Endothelial cell of hepatic sinusoid (primary cell): ENCODE data around the gene ZFAND2A.
"Not testable (repeated sequence)": the region's sequence is repeated elsewhere in the genome, so short reads cannot be mapped to it uniquely, and the experiment has no call there.

Experiments
- in situ Hi-C: cut with HindIII; loops from 2 replicates; pipeline ENCODE4 v1.10.0; 2017; ENCODE audit warnings: low sequenced_read_pairs

Gene ZFAND2A

GRCh38 chr7:1155818-1156781 lies 3.9 kb downstream of the ZFAND2A start:
- in situ Hi-C loops = loop anchor here (25.0 kb wide), 1 partner anchor 194 kb away; the partner anchor contains the start of gene ADAP1

DNA sequence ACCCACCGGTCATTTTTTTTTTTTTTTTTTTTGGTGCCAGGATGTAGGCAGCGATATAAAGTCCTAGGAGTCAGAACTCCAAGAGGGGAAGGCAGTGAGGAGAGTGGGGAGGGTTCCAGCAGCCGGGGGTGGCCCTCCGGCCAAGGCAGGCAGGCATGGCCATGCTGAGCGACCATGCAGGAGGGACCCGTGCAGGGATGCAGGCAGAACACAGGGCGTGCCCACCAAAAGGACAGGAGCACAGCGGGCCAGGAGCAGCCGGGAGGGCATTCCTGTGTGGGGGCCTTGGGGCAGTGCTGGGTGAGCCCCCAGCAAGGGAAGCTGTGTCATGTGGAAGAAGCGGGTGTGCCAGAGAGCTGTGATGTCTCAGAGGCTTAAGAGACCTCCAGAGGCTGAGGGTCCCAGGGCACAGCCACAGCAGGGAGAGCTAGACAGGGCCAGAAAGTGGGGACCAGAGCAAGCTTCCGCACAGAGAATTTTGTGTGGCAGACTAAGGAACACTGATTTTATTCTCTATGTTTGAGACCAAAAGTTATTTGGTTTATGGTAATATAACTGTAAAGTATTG lies 5.7 kb downstream of the ZFAND2A start:
- in situ Hi-C loops = loop anchor here (25.0 kb wide), 1 partner anchor 192 kb away; the partner anchor contains the start of gene ADAP1

DNA sequence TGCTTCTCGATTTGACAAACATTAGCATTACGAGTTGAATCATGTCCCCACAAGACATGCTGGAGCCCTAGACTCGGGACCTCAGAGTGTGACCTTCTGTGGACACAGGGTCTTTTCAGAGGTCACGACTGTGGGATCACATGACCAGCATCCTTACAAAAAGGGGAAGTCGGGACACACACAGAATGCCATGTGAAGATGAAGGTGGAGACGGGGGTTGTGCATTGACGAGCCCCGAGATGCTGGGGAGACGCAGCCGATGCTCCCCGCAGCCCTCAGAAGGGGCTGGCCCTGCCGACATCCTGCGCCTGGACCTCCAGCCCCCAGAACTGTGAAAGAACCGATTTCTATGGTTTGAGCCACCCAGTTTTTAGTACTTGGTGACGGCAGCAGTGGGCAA lies 7.5 kb downstream of the ZFAND2A start:
- in situ Hi-C loops = loop anchor here (25.0 kb wide), 1 partner anchor 190 kb away; the partner anchor contains the start of gene ADAP1

- in situ Hi-C loops = loop anchor here (25.0 kb wide), 1 partner anchor 190 kb away; the partner anchor contains the start of gene ADAP1
Observed at GRCh38 chr7:1151653-1152425, 8.2 kb downstream of the ZFAND2A start.

DNA sequence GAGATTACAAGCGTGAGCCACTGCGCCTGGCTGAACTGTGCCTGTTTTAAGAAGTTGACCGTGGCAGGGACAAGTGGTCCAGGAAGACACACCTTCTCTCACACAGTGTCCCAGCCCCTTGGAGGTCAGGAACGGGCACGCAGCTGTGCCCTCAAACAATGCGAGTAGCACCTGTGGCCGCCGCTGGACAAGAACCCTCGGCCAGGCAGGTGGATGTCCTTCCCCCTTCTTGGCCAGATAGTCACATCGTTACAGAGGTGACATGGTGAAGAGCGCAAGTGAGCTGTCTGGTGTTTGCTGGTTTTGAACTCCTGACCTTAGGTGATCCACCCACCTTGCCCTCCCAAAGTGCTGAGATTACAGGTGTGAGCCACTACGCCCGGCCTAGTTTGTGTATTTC lies 8.8 kb downstream of the ZFAND2A start:
- in situ Hi-C loops = loop anchor here (25.0 kb wide), 1 partner anchor 189 kb away; the partner anchor contains the start of gene ADAP1

DNA sequence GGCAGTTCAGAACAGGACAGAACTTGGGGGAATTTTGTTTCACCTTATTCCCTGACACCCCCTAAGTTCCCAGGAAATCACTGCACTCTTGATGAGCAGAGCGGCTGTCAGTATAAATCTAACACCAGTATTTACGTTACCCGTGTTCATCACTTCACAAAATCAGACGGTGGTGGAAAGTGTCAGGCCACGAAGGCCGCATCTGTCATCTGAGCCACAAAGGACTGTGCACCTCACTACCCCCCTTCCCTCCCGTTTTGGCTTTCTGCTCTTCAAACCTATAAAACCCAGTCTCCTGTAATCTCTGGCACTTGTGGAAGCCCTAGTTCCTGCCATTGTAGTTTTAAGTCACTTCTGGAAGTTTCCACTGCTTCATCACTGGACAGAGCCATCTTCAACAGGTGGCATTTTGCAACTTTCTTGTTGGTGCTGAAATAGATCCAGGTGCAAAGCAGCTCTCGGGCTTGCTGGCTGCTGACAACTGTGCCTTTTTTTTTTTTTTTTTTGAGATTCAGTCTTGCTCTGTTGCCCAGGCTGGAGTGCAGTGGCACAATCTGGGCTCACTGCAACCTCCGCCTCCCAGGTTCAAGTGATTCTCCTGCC lies 9.5 kb downstream of the ZFAND2A start:
- in situ Hi-C loops = loop anchor here (25.0 kb wide), 1 partner anchor 188 kb away; the partner anchor contains the start of gene ADAP1

- in situ Hi-C loops = no loop called here
Observed at GRCh38 chr7:1149351-1149794, 10.6 kb downstream of the ZFAND2A start.

DNA sequence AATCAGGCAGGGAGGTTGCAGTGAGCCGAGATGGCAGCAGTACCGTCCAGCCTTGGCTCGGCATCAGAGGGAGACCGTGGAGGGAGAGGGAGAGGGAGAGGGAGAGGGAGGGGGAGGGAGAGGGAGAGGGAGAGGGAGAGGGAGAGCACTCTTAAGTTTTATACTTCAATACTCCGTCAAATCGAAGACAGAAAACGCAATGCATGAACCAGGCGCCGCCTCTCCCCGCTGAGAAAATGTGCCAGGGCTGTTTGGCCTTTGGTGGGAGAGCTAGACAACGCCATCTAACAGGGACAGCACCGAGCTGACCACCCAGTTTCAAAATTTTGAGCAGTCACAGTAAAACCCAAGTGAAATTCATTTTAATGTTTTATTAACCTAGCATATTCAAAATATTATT lies 12.1 kb downstream of the ZFAND2A start:
- in situ Hi-C loops = not testable (repeated sequence)

DNA sequence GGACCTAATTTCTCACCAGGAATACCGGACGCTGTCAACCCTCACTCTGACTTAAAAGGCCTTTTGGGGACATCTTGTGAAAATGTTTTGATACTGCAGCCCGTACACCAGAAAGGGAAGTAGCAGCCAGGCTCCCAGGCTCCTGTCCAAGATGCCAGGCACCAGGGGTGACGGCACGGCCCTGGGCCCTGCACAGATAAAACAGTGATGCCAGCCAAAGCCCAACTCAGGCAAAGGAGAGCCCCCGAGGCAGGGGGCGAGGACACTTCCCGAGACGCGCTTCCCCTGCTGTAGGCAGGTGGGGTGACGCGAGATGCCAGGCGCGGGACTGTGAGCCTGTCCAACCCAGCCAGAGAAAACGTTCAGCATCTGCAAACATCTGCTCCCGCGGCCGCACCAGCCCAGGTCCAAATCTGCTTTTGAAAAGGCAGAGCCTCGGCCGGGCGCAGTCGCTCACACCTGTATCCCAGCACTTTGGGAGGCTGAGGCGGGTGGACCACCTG lies 15.7 kb downstream of the ZFAND2A start:
- in situ Hi-C loops = no loop called here

DNA sequence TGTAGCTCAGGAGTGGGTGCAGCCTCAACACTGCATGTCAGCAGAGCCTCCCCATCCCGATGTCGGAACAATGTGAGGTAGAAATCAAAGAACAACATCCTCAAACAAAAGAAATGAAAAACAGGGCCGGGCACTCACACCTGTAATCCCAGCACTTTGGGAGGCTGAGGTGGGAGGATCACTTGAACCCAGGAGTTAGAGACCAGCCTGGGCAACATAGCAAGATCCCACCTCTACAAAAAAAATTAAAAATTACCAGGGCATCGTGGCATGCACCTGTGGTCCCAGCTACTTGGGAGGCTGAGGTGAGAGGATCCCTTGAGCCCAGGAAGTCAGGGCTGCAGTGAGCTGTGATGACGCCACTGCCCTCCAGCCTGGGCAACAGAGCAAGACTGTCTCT lies 17.0 kb downstream of the ZFAND2A start:
- in situ Hi-C loops = not testable (repeated sequence)

DNA sequence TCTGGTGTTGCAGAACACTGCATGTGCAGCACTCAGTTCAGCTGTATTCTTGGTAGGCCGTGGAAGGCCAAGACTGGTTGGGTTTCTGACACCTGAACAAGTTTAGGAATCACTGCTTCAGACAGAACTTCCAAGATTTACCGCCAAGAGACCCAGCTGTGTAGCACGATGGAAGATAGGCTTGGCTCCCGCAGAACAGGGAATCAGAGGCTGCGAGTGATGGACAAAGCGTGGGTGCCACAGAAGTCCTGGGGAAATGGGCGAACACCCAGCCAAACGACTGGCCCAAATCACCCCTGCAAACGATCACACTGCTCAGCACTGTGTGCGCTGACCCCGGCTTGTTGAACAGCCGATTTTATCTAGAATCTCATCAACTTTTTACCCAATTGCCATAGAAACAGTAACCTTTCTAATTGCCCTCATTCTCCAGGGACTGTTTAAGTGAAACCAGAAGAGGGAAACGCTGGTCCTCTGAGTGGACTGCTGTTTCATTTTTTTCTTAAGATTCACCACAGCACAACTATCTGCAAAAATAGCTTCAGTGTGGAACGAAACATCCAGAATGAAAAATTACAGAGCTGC lies 17.9 kb downstream of the ZFAND2A start:
- in situ Hi-C loops = no loop called here

DNA sequence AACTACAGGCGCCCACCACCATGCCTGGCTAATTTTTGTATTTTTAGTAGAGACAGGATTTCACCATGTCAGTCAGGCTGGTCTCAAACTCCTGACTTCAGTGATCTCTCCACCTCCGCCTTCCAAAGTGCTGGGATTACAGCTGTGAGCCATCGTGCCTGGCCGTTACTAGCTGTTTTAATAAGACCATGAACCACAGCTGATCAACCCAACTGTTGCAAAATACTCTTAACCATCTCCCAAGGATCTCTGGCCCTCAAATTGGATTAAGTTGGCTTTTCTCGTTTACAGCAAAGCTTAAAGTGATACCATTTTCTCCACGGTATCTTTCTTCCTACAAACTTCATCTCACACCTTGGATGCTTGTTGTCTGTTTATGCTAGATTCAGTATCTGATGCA lies 18.3 kb downstream of the ZFAND2A start:
- in situ Hi-C loops = no loop called here

DNA sequence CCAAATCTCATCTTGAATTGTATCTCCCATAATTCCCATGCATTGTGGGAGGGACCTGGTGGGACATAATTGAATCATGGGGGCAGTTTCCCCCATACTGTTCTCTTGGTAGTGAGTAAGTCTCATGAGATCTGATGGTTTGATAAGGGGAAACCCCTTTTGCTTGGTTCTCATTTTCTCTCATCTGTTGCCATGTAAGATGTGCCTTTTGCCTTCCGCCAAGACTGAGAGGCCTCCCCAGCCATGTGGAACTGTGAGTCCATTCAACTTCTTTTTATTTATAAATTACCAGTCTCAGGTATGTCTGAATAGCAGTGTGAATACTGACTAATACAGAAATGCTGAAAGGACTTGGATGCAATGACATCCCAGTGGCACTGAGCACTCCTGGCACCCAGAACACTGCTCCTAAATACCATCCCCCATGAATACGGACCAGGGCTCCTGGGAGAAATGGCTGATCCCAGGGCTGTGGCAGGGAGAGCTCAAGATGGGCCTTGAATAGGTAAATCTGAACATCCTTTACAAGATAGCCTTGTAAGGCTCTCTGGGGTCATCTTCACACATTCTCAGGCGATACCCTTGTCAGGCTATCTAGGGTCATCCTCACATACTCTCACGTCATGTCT lies 19.4 kb downstream of the ZFAND2A start:
- in situ Hi-C loops = no loop called here

- in situ Hi-C loops = no loop called here
Observed at GRCh38 chr7:1137517-1138167, 22.4 kb downstream of the ZFAND2A start.

- in situ Hi-C loops = no loop called here
Observed at GRCh38 chr7:1136841-1137516, 23.0 kb downstream of the ZFAND2A start.

GRCh38 chr7:1134951-1135350 lies 25.0 kb downstream of the ZFAND2A start:
- in situ Hi-C loops = no loop called here

GRCh38 chr7:1131471-1132265 lies 28.3 kb downstream of the ZFAND2A start:
- in situ Hi-C loops = no loop called here
